Prostate gland (tissue), 2 donors: ENCODE results near the gene ADAM11.

Source experiments
- CTCF ChIP-seq, 4 experiments: fragments of 200-600 bp in 2 of 4; fragments of 450-650 bp in 2 of 4; sonication (generic) in 2 of 4; IDR thresholded peaks; 1 replicate in 3 of 4; 2 replicates in 1 of 4; pipeline ENCODE4 v1.5.1; 2016 to 2019; ENCODE audit warnings: antibody characterized with exemption in 4 of 4, mild to moderate bottlenecking in 2 of 4, moderate library complexity in 2 of 4
- POLR2A ChIP-seq: fragments of 450-650 bp; IDR thresholded peaks from one replicate; pipeline ENCODE4 v1.6.1; 2016; ENCODE audit warnings: antibody characterized with exemption, mild to moderate bottlenecking

DNA sequence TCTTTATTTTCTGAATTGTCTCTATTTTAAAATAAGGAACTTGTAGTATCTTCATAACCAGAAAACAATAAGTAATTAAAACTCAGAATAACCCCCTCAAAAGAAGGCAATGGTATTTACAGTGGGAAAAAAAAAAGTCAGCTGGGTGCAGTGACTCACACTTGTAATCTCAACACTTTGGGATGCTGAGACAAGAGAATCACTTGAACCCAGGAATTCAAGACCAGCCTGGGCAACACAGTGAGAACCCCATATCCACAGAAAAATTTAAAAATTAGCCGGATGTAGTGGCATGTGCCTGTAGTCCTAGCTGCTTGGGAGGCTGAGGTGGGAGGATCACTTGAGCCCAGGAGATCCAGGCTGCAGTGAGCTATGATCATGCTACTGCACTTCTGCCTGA is 33.5 kb downstream of the ADAM11 start:
- no peak for TF ChIP-seq POLR2A
- no peak for TF ChIP-seq CTCF (IDR thresholded peaks at IDR 0.05)
